Measurements from ENCODE around the gene GPHA2.

Gene GPHA2

GRCh38 chr11:64909653-64910343, 25.9 kb downstream of the GPHA2 start:
- no peak for DNase-seq

- DNase-seq = no peak
Observed at GRCh38 chr11:64908766-64909165, 26.9 kb downstream of the GPHA2 start.

- no peak for DNase-seq
Observed at GRCh38 chr11:64906314-64906635, 29.4 kb downstream of the GPHA2 start.

- DNase-seq = no peak
Observed at GRCh38 chr11:64905516-64906313, 30.0 kb downstream of the GPHA2 start.

GRCh38 chr11:64903291-64903833, 32.3 kb downstream of the GPHA2 start:
- no peak for DNase-seq

- no peak for DNase-seq
Observed at GRCh38 chr11:64902102-64902900, 33.4 kb downstream of the GPHA2 start.

- no peak for DNase-seq
Observed at GRCh38 chr11:64900774-64901173, 34.9 kb downstream of the GPHA2 start.

- DNase-seq = peak; percentile 52 to 75 (median 72)
Observed at GRCh38 chr11:64900263-64900678, 35.4 kb downstream of the GPHA2 start.

- no peak for DNase-seq
Observed at GRCh38 chr11:64898541-64898940, 37.2 kb downstream of the GPHA2 start.

- no peak for DNase-seq
Observed at GRCh38 chr11:64898076-64898445, 37.6 kb downstream of the GPHA2 start.

GRCh38 chr11:64897381-64898075, 38.2 kb downstream of the GPHA2 start:
- DNase-seq = no peak

GRCh38 chr11:64896448-64897022, 39.2 kb downstream of the GPHA2 start:
- no peak for DNase-seq

GRCh38 chr11:64894812-64895452, 40.8 kb downstream of the GPHA2 start:
- no peak for DNase-seq

- DNase-seq = peak; percentile 76 to 91 (median 82)
Observed at GRCh38 chr11:64894070-64894811, 41.5 kb downstream of the GPHA2 start.

- DNase-seq = no peak
Observed at GRCh38 chr11:64893194-64894069, 42.3 kb downstream of the GPHA2 start.

- DNase-seq = no peak
Observed at GRCh38 chr11:64892838-64893193, 42.9 kb downstream of the GPHA2 start.

GRCh38 chr11:64892411-64892831, 43.3 kb downstream of the GPHA2 start:
- DNase-seq = no peak

GRCh38 chr11:64891880-64892279, 43.8 kb downstream of the GPHA2 start:
- no peak for DNase-seq

GRCh38 chr11:64891215-64891848, 44.4 kb downstream of the GPHA2 start:
- DNase-seq = no peak

Data from T-helper 1 cell (primary cell).